OCI-LY1 (cell line): ENCODE results near the gene FGG.

Experiments
- CTCF ChIP-seq: fragments of 200-600 bp; sonication (generic), shearing (Covaris generic); IDR thresholded peaks from 2 replicates; pipeline ENCODE4 v1.5.1; 2017; ENCODE audit warnings: mild to moderate bottlenecking, antibody characterized with exemption, low read length, moderate library complexity, mixed read lengths
- EZH2 ChIP-seq: fragments of 200-600 bp; sonication (generic), shearing (Covaris generic); IDR thresholded peaks from 2 replicates; pipeline ENCODE4 v1.8.0; 2017; ENCODE audit warnings: borderline replicate concordance, mixed run types, mild to moderate bottlenecking, antibody characterized with exemption, low read length, moderate library complexity, mixed read lengths

- TF ChIP-seq CTCF (no peak), EZH2 (no peak)
These were observed 2.8 kb upstream of the FGG start for GRCh38 chr4:154615211-154615610.
